GM21367 (cell line): ENCODE results near the gene SLC15A3.

Experiments used
- ATAC-seq: cut with Tn5 transposase; IDR thresholded peaks from one replicate; pipeline ENCODE4 v1.9.1; 2021; ENCODE audit not compliant: unreplicated experiment

Gene SLC15A3

DNA sequence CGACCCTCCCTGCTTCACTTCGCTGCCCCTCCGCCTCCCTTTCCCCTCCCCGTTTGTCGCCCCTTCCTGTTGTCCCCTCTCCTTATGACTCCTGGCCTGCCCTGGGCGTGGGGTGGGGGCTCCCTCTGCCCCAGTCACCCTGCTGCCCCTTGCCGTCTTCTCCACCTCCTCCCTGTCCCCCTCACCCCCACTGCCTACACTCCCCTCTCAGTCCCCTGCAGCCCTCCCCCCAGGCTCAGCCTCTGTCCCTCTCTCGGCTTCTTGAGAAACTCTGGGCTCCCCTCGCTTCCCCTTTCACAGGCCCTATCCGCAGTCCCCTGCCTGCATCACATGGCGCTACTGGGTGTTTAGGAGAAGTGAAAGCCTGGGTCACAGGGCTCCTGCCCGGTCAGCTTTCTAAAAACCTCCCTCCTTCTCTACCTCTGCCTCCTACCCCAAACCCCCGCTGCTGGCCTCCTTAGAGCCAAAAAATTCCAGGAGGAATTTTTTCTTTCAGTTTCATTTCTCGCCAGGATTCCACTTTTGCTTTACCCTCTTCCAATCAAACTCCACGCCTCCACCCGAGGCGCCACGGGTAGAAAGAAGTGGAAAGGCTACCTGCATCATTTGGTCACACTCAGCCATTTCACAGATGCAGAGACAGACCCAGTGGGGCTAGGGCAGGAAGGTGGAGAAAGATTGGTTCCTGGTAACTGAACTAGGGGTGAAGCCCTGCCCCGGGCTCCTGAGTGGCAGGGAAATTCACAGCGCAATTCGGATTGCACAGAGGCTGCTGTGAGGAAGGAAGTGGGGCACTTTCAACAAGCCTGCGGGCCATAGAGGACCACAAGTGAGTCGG lies at the start of gene SLC15A3:
Gene SLC15A3, minus strand, starts transcription at position 273 of the 838 bp plus-strand sequence. CDS start 625 bp downstream, outside the sequence.
- peak; percentile 83 for ATAC-seq

DNA sequence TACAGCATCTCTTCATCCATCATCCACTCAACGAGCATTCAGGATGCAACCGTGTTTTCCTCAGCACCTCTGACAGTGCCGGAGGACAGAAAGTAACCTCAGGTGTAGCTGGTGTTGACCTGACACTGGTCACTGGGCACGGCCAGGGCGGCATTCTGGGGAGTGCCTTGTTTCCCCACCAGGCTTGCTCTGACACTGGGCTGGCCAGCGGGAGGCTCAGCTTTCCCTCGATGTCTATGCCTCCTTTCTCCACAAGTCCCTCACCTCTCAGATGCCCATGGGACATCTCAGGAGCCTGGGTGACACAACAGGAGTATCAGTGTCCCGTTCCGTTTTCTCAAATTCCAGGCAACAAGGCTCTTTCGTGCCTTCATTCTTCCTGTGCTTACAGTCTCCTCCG lies 48.5 kb upstream of the SLC15A3 start:
- ATAC-seq: no peak

DNA sequence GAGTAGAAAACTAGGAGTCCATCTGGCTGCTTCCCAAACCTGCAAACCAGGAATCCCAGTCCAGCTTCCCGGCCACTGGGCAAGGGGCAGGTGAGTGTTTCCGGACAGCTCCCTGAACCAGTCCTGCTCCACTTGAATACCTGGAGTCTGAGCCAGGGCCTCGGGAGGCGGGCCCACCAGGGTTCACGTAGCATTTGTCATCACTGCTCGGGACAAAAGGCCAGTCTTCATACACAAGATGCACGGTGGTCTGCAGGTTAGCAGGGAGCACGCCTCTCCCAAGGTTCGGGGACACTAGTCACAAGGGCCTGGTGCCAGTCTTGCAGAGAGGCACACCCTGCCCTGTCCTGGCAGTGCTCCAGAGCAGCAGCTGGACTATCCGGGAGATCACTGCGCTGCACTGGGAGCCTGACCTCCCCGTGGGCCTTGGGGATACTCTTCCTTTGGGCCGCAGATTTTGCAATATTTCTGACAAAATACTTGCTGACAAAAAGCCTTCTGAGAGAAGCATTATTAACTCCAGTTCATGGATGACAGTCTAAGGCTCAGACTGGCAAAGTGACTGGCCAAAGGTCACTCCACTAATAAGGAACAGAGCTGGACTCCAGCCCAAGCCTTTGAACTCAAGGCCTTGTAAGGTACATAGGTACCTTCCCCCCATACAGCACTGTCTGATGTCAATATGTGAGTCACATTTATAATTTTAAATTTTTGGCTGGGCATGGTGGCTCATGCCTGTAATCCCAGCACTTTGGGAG lies 44.6 kb upstream of the SLC15A3 start:
- no peak for ATAC-seq

DNA sequence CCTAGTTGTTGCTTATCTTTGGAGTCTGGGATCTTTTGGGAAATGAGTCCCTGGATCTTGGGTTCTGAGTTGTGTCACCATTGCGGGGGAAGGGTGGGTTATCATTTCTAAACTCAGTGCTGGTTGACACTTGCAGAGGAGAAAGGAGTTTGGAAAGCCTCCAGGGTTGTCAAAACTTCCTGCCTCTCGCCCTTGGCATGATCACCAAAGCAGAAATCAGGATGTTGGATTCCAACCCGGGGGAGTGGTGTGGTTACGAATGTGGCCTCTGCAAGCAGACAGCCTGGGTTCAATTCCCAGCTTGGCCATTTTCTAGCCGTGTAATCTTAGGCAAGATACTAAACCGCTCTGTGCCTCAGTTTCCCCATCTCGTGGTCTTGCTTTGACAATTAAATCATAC lies 43.8 kb upstream of the SLC15A3 start:
- ATAC-seq: no peak

DNA sequence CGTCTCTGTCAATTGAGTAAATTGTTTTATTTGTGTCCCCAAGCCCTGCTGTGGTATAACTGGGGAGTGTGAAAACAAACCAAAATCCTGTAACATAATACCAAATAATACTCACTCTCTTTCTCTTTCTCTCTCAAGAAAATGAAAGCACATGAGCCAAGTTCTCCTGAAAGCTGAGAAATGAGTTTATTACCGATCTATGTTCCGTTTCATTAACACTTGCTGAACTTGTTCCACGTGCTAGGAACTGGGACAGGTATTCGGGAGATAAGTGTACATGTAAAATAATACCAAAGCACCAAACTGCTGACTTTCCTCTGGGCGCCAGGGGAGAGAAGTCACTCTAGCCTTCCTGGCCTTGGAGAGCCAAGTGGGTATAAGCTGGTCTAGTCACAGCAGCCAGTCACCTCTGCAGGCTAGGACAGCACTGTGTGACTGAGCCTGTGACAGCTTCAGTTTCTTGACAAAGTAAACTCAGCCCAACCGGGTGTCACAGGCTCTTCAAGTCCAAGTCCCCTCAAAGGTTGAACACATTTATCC lies 42.6 kb upstream of the SLC15A3 start:
- ATAC-seq: no peak

DNA sequence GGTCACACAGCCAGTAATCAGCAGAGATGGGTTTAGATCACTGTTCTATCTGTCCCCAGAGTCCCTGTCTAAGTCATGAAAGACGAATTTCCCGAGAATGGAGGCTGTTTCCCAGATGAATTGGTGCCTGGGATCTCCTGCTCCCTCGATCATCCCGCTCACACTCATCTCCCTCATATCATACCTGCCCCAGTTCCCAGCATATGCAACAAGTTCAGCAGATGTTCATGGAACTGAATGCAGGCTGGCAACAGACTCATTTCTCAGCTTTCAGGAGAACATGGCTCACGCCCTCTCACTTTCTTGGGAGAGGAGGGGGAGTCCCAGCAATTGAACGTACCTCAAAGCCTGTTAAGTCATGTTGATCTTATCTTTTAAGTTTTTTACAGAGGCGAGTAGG lies 41.6 kb upstream of the SLC15A3 start:
- ATAC-seq: no peak

DNA sequence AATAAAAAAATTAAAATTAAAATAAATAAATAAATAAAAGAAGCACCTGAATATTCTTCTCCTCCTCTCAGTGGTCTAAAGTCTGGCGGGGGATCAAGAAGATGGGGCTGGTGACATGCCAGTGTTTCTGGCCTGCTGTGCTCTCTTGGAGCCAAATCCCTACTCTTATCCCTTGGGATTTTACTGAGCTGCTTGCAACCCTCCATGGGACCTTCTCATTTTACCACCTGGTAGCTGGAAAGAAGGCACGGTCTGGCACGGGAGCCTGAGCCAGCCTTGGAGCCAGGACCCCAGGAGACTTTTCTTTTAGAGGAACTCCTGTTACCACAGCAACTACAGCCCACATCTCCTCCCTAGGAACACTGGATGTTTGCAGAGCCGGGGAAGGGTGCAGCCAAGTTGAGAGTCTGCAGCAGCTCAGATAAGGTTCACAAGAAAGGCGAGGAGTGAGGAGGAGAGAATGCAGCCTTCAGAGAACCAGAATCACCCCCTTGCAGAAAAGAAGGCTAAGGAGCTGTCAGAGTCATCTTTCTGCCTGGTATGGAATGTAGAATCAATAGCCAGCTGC lies 41.0 kb upstream of the SLC15A3 start:
- no peak for ATAC-seq

DNA sequence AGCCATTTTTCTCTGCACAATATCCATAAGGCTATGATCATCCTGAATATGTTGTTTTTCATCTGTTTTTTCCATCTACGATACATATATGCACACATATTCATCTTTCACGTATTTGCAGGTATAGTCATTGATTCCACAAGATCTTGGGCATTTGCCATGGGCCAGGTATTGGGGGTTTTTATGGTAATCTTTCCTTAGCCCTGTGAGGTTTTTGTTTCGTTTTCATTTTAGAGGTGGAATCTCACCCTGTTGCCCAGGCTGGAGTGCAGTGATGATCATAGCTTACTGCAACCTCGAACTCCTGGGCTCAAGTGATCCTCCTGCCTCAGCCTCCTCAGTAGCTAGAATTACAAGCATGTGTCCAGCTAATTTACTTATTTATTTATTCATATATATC lies 39.5 kb upstream of the SLC15A3 start:
- ATAC-seq: no peak

DNA sequence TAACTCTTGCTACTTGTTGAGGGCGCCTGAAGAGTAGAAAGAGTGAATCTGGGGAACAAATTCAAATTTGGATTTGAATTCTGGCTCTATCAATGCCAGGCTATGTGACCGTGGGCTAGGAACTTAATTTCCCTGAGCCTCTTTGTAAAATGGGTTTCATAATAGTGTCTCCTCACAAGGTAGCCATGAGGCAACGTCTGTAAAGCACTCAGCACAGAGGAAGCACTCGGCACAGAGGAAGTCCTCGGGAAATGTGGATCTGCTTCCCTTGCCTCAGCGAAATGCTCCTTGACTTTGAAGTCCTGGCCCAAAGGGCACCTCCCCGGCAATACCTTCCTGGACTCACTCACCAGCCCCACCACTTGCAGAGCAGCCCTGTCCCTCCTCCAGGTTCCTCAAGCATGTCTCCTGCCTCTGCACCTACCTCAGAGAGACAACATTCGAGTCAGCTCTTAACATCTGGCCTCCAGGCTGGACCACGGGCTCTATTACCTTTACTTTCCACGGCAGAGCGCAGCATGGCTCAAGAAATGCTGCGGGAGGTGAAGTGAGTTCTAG lies 37.2 kb upstream of the SLC15A3 start:
- no peak for ATAC-seq

DNA sequence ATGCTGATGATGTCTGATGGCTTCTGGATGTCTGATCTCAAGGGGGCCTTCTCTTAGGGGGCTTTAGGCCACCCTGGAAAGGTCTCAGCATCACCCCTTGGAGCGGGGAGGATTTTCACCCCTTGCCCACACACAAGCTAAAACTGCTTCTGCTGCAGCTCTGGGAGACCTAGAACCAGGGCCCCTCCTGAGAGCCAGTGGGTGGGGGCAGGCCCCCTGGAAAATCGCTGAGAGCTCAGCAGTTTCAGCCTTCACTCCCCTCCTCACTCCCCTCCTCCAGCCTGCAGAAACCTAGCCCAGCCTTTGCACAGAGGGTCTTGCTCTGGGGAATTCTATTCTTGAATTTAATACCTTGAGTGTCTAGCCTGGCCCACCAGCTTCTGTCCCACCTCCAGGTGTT lies 36.7 kb upstream of the SLC15A3 start:
- ATAC-seq: no peak

DNA sequence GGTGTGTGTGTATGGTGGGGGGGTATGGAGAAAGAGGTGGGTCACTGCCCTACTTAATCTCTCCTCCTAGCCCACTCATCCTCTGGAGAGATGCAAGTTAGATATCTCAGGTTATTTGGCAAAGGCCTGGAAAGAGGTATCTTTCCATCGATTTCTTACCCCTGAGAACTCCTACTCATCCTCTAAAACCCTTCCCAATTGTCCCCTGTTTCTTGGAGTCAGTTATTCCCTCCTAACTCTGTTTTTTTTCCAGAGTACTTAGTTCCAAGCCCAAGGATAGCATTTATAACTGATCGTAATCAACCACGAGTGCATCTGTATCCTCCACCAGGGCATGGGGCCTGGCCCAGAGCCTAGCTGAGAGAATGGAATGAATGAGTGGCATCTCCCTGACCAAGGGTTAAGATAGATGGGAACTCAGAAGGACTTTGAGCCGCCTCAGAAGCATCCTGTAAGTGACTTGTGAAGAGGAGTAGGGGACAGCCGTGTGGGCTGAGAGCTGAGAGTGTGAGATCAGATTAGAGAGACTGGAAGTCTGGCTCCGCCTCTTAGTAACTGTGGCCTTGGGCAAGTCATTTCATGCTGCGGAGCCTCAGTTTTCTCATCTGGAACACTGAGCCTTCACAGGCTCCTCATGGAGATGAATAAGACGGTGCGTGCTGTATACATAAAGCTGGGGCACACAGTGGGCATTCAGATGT lies 35.8 kb upstream of the SLC15A3 start:
- ATAC-seq: no peak

DNA sequence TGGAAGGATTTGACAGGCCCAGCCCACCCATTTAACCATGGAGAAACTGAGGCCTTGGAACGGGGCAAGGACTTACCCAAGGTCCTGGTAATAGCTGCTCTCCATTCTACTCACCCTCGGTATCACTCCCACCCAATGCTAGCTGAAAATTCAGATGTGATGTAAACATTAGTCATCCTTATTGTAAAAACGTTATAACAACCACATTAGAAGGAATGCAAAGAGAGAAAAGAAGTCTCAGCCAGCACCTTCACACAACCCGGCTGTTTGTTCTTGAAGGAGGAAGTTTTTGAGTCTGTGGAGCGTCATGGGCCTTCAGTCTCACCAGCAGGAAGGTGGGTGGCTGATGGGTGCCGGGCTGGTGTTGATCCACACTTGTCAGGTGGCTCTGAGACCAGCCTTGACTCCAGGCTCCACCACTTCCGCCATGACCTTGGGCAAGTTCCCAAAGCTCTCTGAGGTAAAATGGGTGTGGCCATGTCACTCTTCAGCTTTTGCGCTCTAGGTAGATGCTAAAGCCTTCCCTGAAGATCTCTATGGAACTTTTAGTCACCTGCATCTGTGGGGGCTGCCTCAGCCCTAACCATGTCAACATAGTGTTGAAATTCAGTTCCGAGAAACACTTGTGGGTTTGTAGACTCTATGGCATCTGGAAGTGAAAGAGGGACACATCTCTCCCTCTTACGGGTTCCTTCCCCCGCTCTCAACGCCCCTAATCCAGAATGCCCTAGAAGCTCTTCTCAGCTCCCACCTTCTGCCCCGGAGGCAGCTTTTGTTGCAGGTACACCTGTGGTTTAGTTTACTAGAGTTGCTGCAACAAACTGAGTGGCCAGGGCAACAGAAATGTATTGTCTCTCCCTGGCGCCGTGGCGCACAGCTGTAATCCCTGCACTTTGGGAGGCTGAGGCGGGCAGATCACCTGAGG lies 34.3 kb upstream of the SLC15A3 start:
- ATAC-seq: no peak

DNA sequence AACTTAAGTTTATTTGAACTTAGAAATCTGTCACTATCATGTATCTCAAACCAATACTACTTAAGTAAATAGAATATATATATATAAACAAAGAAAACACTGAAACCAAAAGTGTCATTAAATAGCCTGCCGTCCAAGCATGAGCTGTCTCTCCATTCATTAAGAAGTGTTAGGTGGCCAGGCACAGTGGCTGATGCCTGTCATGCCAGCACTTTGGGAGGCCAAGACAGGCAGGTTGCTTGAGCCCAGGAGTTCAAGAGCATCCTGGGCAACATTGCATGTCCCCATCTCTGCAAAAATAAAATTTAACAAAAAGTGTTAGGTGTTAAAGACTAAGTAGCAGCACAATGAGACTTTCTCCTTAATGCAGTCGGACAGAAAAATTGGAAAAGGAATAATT lies 33.5 kb upstream of the SLC15A3 start:
- ATAC-seq: no peak

DNA sequence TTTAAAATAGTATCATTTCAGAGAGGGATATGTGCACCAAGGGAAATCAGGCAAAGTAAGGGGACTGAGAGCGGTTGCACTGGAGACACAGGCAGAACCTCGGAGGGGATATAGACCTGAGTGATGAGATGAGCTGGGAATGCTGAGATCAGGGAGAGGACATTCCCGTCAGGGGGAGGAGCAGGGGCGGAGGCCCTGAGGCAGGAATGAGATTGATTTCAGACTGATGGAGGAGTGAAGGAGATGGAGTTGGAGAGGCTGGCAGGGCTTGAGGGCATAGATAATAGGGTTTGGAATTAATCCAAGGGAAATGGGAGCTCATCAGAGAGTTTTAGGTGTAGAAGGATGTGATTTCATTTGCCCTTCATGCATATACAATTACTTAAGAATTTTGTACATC lies 32.7 kb upstream of the SLC15A3 start:
- ATAC-seq: no peak

DNA sequence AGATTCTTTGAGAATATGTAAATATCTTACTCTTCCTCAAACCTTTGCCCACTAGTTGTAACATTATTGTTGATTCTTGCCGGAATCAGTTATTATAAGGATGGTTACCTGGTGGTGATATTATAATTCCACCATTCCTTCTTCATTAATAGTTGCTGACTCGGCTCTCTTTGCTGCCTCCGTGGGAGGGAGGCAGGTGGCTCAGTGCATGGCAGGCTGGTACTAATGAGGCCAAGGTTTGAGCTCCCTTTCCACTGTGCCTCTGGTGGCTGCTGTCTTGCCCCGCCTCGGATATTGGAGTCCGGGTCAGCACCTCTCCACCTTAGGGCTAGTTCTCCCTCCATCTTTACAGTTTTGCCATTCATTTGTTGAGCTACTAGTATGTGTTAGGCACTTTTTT lies 32.2 kb upstream of the SLC15A3 start:
- no peak for ATAC-seq

DNA sequence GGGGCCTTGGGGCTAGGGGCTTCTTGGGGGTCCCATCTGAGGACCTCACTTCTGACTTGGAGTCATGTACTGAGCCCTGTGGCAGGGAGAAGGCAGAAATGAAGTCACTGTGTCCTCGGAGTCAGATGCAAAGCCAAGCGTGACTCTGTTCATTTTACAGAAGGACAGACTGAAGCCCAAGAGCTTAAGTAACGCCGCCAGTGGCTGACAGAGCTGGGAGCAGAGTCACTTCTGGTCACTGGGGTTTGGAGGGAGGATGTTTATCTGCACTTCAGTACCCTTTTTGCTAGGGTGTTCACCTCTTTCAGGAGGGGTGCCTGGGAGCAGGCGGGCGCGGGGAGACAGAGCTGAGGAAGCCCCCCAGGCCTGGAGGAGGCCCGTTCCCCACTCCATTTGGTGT lies 30.2 kb upstream of the SLC15A3 start:
- no peak for ATAC-seq

DNA sequence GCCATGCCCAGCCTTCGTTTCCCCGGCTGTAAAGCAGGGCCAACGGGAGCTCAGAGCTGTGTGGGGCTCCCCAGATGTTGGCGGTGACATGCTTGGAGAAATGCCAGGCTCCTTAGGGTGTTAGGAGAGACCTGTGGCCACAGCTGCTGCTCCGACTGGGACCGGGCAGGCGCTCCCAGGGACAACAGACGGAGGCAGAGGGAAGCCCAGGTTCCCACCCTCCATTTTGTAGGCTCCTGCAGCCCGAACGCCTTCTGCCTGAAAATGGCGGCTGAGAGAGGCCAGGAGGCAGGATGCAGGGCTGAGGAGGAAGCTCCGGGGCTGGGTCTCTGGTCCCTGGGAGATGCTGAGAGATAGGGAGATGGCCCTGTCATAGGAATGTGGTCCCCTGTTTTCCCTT lies 29.5 kb upstream of the SLC15A3 start:
- ATAC-seq: no peak

DNA sequence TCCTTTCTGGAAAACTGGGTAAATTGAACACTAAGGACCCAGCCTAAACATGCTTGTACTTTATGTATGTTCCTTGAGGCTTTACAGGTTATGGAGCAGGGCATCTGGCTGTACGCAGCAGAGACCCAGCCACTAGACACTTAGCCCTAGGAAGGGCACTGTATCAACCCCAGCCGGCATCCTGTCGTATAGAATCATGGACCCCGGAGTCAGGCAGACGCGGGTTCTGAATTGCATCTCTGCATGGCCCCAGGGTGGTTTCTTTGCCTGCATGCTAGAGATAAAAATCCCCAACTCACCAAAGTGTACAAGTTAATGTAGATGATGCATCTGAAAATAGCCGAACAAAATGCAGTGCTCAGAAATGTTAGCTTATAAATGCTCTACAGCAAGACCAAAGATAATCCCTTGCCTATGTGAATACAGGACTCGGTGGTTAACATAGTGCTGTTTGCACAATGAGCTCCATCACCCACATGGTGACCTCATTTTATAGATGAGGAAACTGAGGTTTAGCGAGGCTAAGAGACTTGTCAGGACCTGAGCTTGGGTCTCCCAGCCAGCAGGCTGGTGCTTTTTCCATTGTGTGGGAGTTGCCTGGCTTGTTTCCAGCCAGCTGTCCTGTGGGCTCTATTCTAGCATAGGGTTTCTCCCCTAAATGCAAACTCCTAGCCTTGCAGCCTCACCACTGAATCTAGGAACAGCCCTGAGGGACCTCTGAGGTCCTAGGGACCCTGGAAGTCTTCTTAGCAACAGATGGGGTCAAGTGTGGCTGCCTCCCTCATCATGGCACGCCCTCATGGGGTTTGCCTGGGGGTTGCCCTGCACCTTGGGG lies 26.8 kb upstream of the SLC15A3 start:
- no peak for ATAC-seq

DNA sequence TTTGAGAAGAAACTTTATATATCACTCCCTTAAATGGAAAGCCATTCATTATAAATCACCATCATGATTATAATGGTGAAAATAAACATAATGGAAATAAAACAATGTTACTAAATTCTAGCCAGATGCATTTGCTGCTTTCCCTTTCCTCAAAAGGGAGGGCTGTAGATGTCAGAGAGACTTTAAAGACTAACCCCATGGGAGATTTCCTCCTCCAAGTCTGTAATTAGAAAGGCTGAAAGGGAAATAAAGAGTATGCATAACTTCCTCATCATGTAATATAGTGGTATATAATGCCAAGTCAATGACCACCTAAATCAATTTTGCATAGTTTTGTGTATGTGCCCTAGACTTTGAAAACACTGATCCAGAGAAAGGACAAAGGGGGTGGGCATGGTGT lies 25.9 kb upstream of the SLC15A3 start:
- ATAC-seq: no peak
